ENCODE measurements around the gene AHDC1. TPM values are rescaled to one million over a fixed set of nuclear protein-coding genes. Genes with fewer than 3 reads are reported as not detected.

AHDC1 gene
- total RNA-seq, 4 donors from 2014 or later = 25.5 to 91.4 (median 47.8) TPM

DNA sequence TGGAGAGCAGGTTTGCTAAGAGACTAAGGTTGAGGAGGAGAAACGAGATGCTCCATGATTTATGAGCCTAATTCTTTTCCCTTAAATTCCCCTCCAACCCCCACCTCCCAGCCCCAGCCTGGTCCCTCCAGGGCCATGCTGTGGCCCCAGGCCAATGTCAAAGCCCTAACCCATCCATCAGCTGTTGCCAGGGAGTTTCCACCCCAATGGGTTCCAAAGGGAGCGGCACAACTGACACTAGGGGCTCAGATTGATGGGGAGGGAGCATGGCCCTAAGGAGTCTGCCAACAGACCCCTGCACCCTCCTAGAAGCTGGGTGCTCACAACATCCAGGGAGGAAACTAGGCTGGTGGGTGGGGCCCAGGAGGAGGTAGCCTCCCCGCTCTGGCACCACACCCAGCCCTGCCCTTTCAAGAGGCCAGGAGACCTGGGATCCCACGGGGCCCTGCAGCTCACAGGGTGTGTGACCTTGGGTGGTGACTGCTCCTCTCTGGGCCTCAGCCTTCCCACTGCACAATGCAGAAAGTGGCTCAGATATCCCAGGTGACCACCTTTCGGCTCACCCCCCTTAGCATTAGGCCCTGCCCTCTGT lies 12.9 kb downstream of the AHDC1 start:
- H3K4me3 ChIP-seq (replicated peaks in 1 of 3) = no peak overlapping the region
- WGBS, 2 donors = 56 to 71% methylated on average over 4 to 5 of the region's 5 CpGs
- intact Hi-C loops (cut with DNase I) = no loop called here
- H3K36me3 ChIP-seq = no peaks in the 10 kb centered on the region
- peak overlapping the region; percentile 1 to 84 (median 78) for H3K27ac ChIP-seq
- H3K4me1 ChIP-seq = peaks cover 70 to 83% of the 10 kb centered on the region in 2 donors
- H3K27me3 ChIP-seq = no peaks in the 10 kb centered on the region
- DNase-seq = no peak
- no peaks in the 10 kb centered on the region for H3K9me3 ChIP-seq
- TF ChIP-seq POLR2A (IDR thresholded peaks at IDR 0.05) = no peak
- TF ChIP-seq CTCF (IDR thresholded peaks at IDR 0.05) = no peak

DNA sequence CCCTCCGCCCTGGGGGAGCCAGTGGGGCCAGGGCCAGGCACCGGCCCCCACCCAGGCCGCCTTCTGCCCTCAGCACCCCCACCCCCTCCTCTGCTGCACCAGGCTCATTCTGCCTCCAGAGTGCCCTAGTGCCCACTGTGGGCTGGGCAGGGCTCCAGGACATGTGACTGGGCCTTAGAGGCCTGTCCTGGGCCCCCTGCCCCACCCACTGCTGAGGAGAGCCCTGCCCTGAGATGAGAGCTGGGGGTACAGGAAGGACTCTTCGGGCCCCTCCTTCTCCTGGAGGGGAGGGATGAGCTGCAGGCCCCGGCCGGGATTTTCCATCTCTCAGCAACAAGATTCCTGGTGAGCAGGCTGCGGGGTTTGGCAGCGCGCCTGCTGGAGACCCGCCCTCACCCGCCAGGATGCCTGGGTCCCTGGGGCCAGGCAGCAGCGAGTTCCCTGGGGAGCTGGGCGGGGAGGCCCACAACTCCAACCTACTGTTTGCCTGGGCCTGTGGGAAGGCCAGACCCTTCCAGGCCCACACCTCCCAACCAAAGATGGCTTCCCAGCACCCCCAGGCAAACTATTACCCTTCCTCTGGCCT lies 14.0 kb downstream of the AHDC1 start:
- Histone ChIP-seq H3K4me1 (peaks cover 59 to 79% of the 10 kb centered on the region in 2 donors), H3K9me3 (no peaks in the 10 kb centered on the region), H3K36me3 (no peaks in the 10 kb centered on the region), H3K4me3 (replicated peaks in 1 of 3) (no peak overlapping the region), H3K27me3 (no peaks in the 10 kb centered on the region), H3K27ac (peak overlapping the region; percentile 1 to 84 (median 78))
- 22 to 23% methylated on average over 2 to 3 of the region's 13 CpGs for WGBS, 2 donors
- TF ChIP-seq POLR2A (IDR thresholded peaks at IDR 0.05) (no peak), CTCF (IDR thresholded peaks at IDR 0.05) (no peak)
- DNase-seq = peak; percentile 89 to 95
- intact Hi-C loops (cut with DNase I) = no loop called here

GRCh38 chr1:27589441-27589840 lies 14.5 kb downstream of the AHDC1 start:
- Histone ChIP-seq H3K9me3 (no peaks in the 10 kb centered on the region), H3K27me3 (no peaks in the 10 kb centered on the region), H3K4me3 (replicated peaks in 1 of 3) (no peak overlapping the region), H3K36me3 (no peaks in the 10 kb centered on the region), H3K27ac (peak overlapping the region; percentile 1 to 84 (median 78)), H3K4me1 (peaks cover 54 to 77% of the 10 kb centered on the region in 2 donors)
- peak in 1 of 2 donors; percentile 1 for DNase-seq
- intact Hi-C loops (cut with DNase I) = no loop called here
- WGBS, 2 donors = 41 to 56% methylated on average over 6 of the region's 6 CpGs
- TF ChIP-seq POLR2A (IDR thresholded peaks at IDR 0.05) = no peak
- no peak for TF ChIP-seq CTCF (IDR thresholded peaks at IDR 0.05)

- Histone ChIP-seq H3K4me1 (peaks cover 45 to 71% of the 10 kb centered on the region in 2 donors), H3K9me3 (no peaks in the 10 kb centered on the region), H3K27ac (peak overlapping the region in 2 of 3 donors; percentile 78 to 84), H3K36me3 (no peaks in the 10 kb centered on the region), H3K4me3 (replicated peaks in 1 of 3) (no peak overlapping the region), H3K27me3 (no peaks in the 10 kb centered on the region)
- DNase-seq = no peak
- intact Hi-C loops (cut with DNase I) = no loop called here
- TF ChIP-seq POLR2A (IDR thresholded peaks at IDR 0.05) (no peak), CTCF (IDR thresholded peaks at IDR 0.05) (no peak)
- WGBS, 2 donors = 62 to 68% methylated on average over 11 to 12 of the region's 12 CpGs
Measured at GRCh38 chr1:27588256-27589232, 15.4 kb downstream of the AHDC1 start.
